HepG2 (cell line): Measurements from ENCODE around the gene FCRLA. TPM values are rescaled to one million over a fixed set of nuclear protein-coding genes. Genes with fewer than 3 reads are reported as not detected.
A peak's percentile ranks its signal among the peaks of the same experiment; 100 is the strongest.

Experiments
- CHD4 ChIP-seq: fragments of 200-600 bp; sonication (generic); IDR thresholded peaks from 2 replicates; pipeline ENCODE4 v1.7.0; 2017; ENCODE audit warnings: mild to moderate bottlenecking, low read length, borderline replicate concordance
- GPN1 ChIP-seq: sonication (generic); formaldehyde crosslinking; IDR thresholded peaks from 2 replicates; pipeline ENCODE4 v1.5.1; 2020; ENCODE audit warnings: missing genetic modification reagents, borderline replicate concordance
- KLF16 ChIP-seq, 2 experiments: sonication (generic) in 1 of 2; formaldehyde crosslinking in 1 of 2; IDR thresholded peaks; 2 replicates each; pipeline versions ENCODE4 v1.6.1 to v1.8.0; 2016 to 2023; ENCODE audit warnings: missing genetic modification reagents in 2 of 2, missing compliant biosample characterization in 1 of 2
- MBD4 ChIP-seq: IDR thresholded peaks from 2 replicates; pipeline ENCODE4 v1.6.1; 2012; ENCODE audit warnings: low read length, inconsistent platforms, borderline replicate concordance
- MEF2D ChIP-seq: sonication (generic); formaldehyde crosslinking; IDR thresholded peaks from 2 replicates; pipeline ENCODE4 v1.5.1; 2020; ENCODE audit warnings: mild to moderate bottlenecking, missing genetic modification reagents
- NFRKB ChIP-seq: fragments of 450-650 bp; IDR thresholded peaks from 2 replicates; pipeline ENCODE4 v1.6.1; 2017
- PHF8 ChIP-seq: sonication (generic); formaldehyde crosslinking; IDR thresholded peaks from 2 replicates; pipeline ENCODE4 v1.5.0; 2020; ENCODE audit warnings: missing genetic modification reagents
- REL ChIP-seq: sonication (generic); formaldehyde crosslinking; conservative IDR thresholded peaks from 2 replicates; pipeline ENCODE4 v1.8.0; 2022; ENCODE audit warnings: mild to moderate bottlenecking, missing genetic modification reagents, moderate library complexity
- SAP130 ChIP-seq: IDR thresholded peaks from 2 replicates; pipeline ENCODE4 v1.6.1; 2016; ENCODE audit warnings: low read depth
- SIX1 ChIP-seq: sonication (generic); formaldehyde crosslinking; IDR thresholded peaks from 2 replicates; pipeline ENCODE4 v1.4.0; 2020; ENCODE audit warnings: missing genetic modification reagents, borderline replicate concordance
- SKIL ChIP-seq: sonication (generic); formaldehyde crosslinking; IDR thresholded peaks from 2 replicates; pipeline ENCODE4 v1.8.0; 2022; ENCODE audit warnings: missing genetic modification reagents, mild to moderate bottlenecking, moderate library complexity, borderline replicate concordance
- TBX2 ChIP-seq: sonication (generic); formaldehyde crosslinking; IDR thresholded peaks from 2 replicates; pipeline ENCODE4 v1.5.0; 2020; ENCODE audit warnings: missing genetic modification reagents, mild to moderate bottlenecking, borderline replicate concordance
- ZIK1 ChIP-seq: sonication (generic); formaldehyde crosslinking; IDR thresholded peaks from 2 replicates; pipeline ENCODE4 v1.5.0; 2020; ENCODE audit warnings: mild to moderate bottlenecking, low read depth, missing genetic modification reagents, borderline replicate concordance
- ZNF160 ChIP-seq: sonication (generic); formaldehyde crosslinking; IDR thresholded peaks from 2 replicates; pipeline ENCODE4 v1.8.0; 2022; ENCODE audit warnings: mild to moderate bottlenecking, inconsistent platforms, missing genetic modification reagents
- ZNF235 ChIP-seq: sonication (generic); formaldehyde crosslinking; IDR thresholded peaks from 2 replicates; pipeline ENCODE4 v1.8.1; 2023; ENCODE audit warnings: mild to moderate bottlenecking, missing genetic modification reagents, borderline replicate concordance
- ZNF576 ChIP-seq: sonication (generic); formaldehyde crosslinking; IDR thresholded peaks from 2 replicates; pipeline ENCODE4 v1.4.0; 2020; ENCODE audit warnings: mild to moderate bottlenecking, missing genetic modification reagents
- ZNF75D ChIP-seq: sonication (generic); formaldehyde crosslinking; IDR thresholded peaks from 2 replicates; pipeline ENCODE4 v1.8.1; 2023; ENCODE audit warnings: missing genetic modification reagents, mild to moderate bottlenecking, borderline replicate concordance
- ZSCAN31 ChIP-seq: sonication (generic); formaldehyde crosslinking; IDR thresholded peaks from 2 replicates; pipeline ENCODE4 v1.5.0; 2020; ENCODE audit warnings: low read depth, mild to moderate bottlenecking, missing genetic modification reagents
- ZSCAN9 ChIP-seq: IDR thresholded peaks from 2 replicates; pipeline ENCODE4 v1.6.1; 2016; ENCODE audit warnings: borderline replicate concordance
- polyA plus RNA-seq, 8 experiments: library from polyadenylated mRNA; depleted of rRNA in 3 of 8; stranded (reverse) in 7 of 8; unstranded in 1 of 8; fragments of >200 nt; fragmentation: Illumina TruSeq in 4 of 8; extraction: Trizol in 4 of 8; gene quantifications; 2 replicates each; pipeline versions ENCODE4 v1.2.1 to v1.2.3, GENCODE V29; 2011 to 2016; ENCODE audit warnings: low read depth in 4 of 8, missing spikeins in 1 of 8, mixed read lengths in 1 of 8; ENCODE audit not compliant: insufficient read depth in 1 of 8
- total RNA-seq, 5 experiments: library from RNA; depleted of rRNA; stranded (reverse); fragments of >200 nt; fragmentation: Illumina TruSeq; extraction: Trizol; gene quantifications; 2 replicates each; pipeline ENCODE4 v1.2.3, GENCODE V29; 2016; ENCODE audit warnings: low read depth in 1 of 5
- TF ChIP-seq, protein P1 (sequence below): sonication (generic); formaldehyde crosslinking; IDR thresholded peaks from 2 replicates; pipeline ENCODE4 v1.5.0; 2020; ENCODE audit warnings: missing genetic modification reagents, mild to moderate bottlenecking, borderline replicate concordance
- TF ChIP-seq, protein P2 (sequence below): sonication (generic); formaldehyde crosslinking; IDR thresholded peaks from 2 replicates; pipeline ENCODE4 v1.5.0; 2020; ENCODE audit warnings: mild to moderate bottlenecking, missing genetic modification reagents
- TF ChIP-seq, protein P3 (sequence below): sonication (generic); formaldehyde crosslinking; IDR thresholded peaks from 2 replicates; pipeline ENCODE4 v1.5.1; 2020; ENCODE audit warnings: missing genetic modification reagents, mild to moderate bottlenecking, borderline replicate concordance

The FCRLA gene
- total and polyA plus RNA-seq, 2 of the 13 experiments (the other 11 are each of a cell fraction or from before 2014, with no cell fraction given), result not detected

GRCh38 chr1:161702250-161702649 is 4.8 kb upstream of the FCRLA start (continued):
- TF ChIP-seq SKIL (CRISPR knock-in tag) (peak; percentile 94), ZNF235 (CRISPR knock-in tag) (no peak), ZIK1 (CRISPR knock-in tag) (no peak), NFRKB (no peak), REL (CRISPR knock-in tag) (no peak), ZNF75D (CRISPR knock-in tag) (no peak), ZNF160 (CRISPR knock-in tag) (0 out of 2 replicates have a peak, but pooled peaks have one; percentile 43), PHF8 (CRISPR knock-in tag) (no peak), GPN1 (CRISPR knock-in tag) (no peak), SIX1 (CRISPR knock-in tag) (no peak), SAP130 (CRISPR knock-in tag) (peak; percentile 83), CHD4 (peak; percentile 76), MEF2D (CRISPR knock-in tag) (peak; percentile 68; the same call in 1 of the 2 replicates), ZSCAN9 (no peak; the same call in 1 of the 2 replicates), ZSCAN31 (no peak), KLF16 (CRISPR knock-in tag; IDR thresholded peaks at IDR 0.05) (peak in 1 of 2 experiments; percentile 72; a peak in 1 of 4 replicates), TBX2 (CRISPR knock-in tag) (peak; percentile 81), ZNF576 (no peak), MBD4 (no peak)
- TF ChIP-seq, protein P1, sequence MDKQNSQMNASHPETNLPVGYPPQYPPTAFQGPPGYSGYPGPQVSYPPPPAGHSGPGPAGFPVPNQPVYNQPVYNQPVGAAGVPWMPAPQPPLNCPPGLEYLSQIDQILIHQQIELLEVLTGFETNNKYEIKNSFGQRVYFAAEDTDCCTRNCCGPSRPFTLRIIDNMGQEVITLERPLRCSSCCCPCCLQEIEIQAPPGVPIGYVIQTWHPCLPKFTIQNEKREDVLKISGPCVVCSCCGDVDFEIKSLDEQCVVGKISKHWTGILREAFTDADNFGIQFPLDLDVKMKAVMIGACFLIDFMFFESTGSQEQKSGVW (CRISPR knock-in tag), result no peak
- TF ChIP-seq, protein P2, sequence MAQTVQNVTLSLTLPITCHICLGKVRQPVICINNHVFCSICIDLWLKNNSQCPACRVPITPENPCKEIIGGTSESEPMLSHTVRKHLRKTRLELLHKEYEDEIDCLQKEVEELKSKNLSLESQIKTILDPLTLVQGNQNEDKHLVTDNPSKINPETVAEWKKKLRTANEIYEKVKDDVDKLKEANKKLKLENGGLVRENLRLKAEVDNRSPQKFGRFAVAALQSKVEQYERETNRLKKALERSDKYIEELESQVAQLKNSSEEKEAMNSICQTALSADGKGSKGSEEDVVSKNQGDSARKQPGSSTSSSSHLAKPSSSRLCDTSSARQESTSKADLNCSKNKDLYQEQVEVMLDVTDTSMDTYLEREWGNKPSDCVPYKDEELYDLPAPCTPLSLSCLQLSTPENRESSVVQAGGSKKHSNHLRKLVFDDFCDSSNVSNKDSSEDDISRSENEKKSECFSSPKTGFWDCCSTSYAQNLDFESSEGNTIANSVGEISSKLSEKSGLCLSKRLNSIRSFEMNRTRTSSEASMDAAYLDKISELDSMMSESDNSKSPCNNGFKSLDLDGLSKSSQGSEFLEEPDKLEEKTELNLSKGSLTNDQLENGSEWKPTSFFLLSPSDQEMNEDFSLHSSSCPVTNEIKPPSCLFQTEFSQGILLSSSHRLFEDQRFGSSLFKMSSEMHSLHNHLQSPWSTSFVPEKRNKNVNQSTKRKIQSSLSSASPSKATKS (CRISPR knock-in tag), result no peak
- TF ChIP-seq, protein P3, sequence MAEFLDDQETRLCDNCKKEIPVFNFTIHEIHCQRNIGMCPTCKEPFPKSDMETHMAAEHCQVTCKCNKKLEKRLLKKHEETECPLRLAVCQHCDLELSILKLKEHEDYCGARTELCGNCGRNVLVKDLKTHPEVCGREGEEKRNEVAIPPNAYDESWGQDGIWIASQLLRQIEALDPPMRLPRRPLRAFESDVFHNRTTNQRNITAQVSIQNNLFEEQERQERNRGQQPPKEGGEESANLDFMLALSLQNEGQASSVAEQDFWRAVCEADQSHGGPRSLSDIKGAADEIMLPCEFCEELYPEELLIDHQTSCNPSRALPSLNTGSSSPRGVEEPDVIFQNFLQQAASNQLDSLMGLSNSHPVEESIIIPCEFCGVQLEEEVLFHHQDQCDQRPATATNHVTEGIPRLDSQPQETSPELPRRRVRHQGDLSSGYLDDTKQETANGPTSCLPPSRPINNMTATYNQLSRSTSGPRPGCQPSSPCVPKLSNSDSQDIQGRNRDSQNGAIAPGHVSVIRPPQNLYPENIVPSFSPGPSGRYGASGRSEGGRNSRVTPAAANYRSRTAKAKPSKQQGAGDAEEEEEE (CRISPR knock-in tag), result no peak
